ENCODE measurements around the gene DPP4. TPM values are rescaled to one million over a fixed set of nuclear protein-coding genes. Genes with fewer than 3 reads are reported as not detected.

The DPP4 gene
- total RNA-seq, 6 experiments from 2014 or later = 17.8 to 39.8 (median 26.3) TPM

DNA sequence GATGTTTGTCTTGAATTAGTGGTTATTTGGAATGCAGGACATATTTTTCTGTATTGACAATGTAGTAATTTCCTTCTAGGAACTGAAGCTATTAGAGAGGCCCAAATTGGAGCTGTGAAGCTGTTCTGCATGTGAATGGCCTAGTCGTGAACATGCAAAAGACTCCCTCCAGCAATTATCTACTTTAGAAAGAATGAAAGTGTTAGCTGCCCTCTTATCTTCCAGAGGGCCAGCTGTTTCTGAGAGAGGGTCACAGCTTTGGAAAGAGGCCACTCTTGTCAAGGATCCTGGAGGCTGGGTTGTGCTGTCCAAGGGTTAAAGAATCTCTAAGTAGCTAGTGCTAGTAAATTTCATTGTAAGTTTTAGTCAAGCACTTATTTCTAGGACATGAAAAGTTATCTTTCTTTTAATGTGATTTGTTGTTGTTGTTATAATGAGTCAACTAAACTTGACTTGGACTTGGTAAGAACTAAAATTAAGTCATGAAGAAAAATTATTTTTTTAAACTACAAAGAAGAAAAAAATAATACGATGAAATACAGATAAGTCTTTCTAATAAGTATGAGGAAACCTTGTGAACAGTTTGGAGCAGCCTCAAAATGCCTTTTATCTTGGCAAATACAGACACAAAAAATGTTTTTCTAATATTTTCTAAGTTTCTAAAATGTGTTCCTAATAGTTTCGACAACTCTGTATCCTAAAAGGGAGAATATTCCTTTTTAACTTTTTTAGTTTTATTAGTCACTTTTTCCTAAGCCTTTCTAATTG, 36.8 kb downstream of the DPP4 start:
- no peak for TF ChIP-seq POLR2A (IDR thresholded peaks at IDR 0.05)
- TF ChIP-seq, protein P1, sequence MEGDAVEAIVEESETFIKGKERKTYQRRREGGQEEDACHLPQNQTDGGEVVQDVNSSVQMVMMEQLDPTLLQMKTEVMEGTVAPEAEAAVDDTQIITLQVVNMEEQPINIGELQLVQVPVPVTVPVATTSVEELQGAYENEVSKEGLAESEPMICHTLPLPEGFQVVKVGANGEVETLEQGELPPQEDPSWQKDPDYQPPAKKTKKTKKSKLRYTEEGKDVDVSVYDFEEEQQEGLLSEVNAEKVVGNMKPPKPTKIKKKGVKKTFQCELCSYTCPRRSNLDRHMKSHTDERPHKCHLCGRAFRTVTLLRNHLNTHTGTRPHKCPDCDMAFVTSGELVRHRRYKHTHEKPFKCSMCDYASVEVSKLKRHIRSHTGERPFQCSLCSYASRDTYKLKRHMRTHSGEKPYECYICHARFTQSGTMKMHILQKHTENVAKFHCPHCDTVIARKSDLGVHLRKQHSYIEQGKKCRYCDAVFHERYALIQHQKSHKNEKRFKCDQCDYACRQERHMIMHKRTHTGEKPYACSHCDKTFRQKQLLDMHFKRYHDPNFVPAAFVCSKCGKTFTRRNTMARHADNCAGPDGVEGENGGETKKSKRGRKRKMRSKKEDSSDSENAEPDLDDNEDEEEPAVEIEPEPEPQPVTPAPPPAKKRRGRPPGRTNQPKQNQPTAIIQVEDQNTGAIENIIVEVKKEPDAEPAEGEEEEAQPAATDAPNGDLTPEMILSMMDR (IDR thresholded peaks at IDR 0.05) = no peak
- no peak overlapping the region for H3K27ac ChIP-seq
- no peaks in the 10 kb centered on the region for H3K27me3 ChIP-seq
- WGBS (ENCODE audit: insufficient coverage, low coverage, low lambda C conversion rate, missing lambda C conversion rate) = 78% methylated on average over 3 of the region's 3 CpGs
- peaks cover 0 to 7% (median 0%) of the 10 kb centered on the region in 4 donors for H3K36me3 ChIP-seq
- no peaks in the 10 kb centered on the region for H3K4me1 ChIP-seq
- H3K4me3 ChIP-seq = no peak overlapping the region
- DNase-seq (no peak), ATAC-seq (no peak)
- intact Hi-C loops (cut with DNase I) = no loop called here
- H3K9me3 ChIP-seq = no peaks in the 10 kb centered on the region

DNA sequence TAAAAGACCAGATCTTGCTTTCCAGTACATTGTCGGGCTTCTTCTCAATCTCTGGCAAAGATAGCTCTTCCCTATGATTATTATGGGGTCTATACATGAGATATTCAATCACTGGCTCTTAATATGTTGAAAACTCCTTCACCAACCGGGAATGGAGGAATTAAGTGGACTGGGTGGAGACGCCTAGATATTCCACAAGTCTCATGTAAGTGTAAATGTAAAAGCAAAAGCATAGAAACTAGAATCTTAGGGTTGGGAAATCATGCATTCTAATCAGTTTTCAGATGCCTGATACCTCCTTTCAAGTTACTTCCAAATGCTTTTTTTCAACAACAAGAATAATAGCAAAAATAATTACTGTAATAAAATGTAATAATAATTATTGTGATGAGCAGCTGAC, 38.0 kb downstream of the DPP4 start:
- Histone ChIP-seq H3K27me3 (no peaks in the 10 kb centered on the region), H3K36me3 (peaks cover 0 to 7% (median 0%) of the 10 kb centered on the region in 4 donors), H3K4me1 (no peaks in the 10 kb centered on the region), H3K9me3 (no peaks in the 10 kb centered on the region), H3K4me3 (no peak overlapping the region), H3K27ac (no peak overlapping the region)
- TF ChIP-seq, protein P1 (IDR thresholded peaks at IDR 0.05) = no peak
- no peak for TF ChIP-seq POLR2A (IDR thresholded peaks at IDR 0.05)
- intact Hi-C loops (cut with DNase I) = no loop called here
- WGBS (ENCODE audit: insufficient coverage, low coverage, low lambda C conversion rate, missing lambda C conversion rate) = 100% methylated on average over 3 of the region's 3 CpGs
- no peak for ATAC-seq
- DNase-seq = no peak

DNA sequence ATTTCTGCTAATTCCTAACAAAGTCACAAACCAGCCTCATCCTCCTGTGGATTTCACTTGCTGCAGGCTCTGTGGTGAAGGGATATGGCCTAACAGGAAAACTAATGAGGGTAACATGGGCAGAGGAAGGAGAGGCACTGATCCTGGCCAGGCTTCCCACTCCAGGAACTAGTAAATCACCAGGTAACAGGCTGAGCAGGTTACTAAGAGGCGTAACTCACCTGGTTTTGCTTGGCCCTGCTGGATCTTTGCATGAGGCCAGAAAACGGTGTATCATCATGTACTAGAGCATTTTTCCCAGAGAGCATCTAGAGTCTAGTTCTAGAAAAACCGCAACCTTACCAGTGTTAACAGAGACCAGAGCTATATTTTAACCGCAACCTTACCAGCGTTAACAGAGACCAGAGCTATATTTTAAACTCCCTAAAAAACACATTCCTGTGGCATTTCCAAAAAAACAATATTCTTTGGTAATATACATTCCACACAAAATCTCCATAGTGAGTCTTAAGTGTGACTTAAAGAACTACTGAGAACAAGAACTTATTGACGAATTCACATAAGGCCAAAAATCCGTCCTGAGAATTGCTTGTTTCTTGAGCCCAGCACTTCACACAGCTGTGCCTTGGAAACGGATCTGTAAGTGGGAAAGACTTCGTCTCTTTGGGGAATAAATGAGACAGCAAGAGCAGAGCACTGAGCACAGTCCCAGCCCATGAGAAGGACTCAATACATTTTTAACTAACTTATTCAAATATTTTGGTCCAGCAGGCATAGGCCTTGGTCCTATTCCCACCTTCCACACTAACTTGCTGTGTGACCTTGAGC, 43.4 kb downstream of the DPP4 start:
- WGBS (ENCODE audit: insufficient coverage, low coverage, low lambda C conversion rate, missing lambda C conversion rate) = 88% methylated on average over 9 of the region's 9 CpGs
- no peak for DNase-seq
- no peak overlapping the region for H3K4me3 ChIP-seq

DNA sequence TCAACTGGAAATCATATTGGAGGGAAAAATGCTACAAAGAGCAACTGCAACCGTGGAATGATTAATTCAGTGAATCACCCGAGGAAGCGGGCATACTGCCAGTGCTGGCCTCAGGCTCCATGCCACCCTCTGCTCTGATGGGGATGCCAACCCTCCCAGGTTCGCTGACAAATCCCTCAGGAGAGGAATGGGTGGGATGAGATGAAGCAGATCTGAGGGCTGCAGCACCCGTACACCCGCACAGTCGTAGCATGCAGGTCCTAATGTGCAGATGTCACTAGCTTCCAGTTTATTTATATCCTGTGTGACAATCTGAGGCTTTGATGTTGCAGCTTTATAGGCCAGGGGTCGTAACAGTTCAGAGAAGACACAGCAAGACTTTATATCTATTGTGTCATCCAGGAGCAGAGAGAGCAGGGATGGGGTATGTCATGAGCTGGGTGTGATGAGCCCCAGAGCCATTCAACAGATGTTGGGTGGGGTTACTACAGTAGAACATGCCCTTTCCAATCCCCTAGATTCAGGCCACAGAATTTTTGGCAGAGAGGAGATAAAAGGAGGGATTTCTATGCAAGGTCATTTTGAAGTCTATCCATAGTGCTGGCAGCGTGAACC, 44.6 kb downstream of the DPP4 start:
- Histone ChIP-seq H3K27me3 (no peaks in the 10 kb centered on the region), H3K4me1 (peaks cover 0 to 26% (median 3%) of the 10 kb centered on the region in 4 donors), H3K27ac (peak overlapping the region in 1 of 3 donors; percentile 87), H3K36me3 (no peaks in the 10 kb centered on the region), H3K4me3 (no peak overlapping the region), H3K9me3 (no peaks in the 10 kb centered on the region)
- ATAC-seq = peak in 3 of 4 donors; percentile 37 to 61 (median 40)
- intact Hi-C loops (cut with DNase I) = no loop called here
- DNase-seq = peak; percentile 53 to 70 (median 70)
- WGBS (ENCODE audit: insufficient coverage, low coverage, low lambda C conversion rate, missing lambda C conversion rate) = 88% methylated on average over 6 of the region's 9 CpGs
- TF ChIP-seq, protein P1 (IDR thresholded peaks at IDR 0.05) = no peak

More for the DNA sequence above, 43.4 kb downstream of the DPP4 start:
- Histone ChIP-seq H3K36me3 (no peaks in the 10 kb centered on the region), H3K27ac (no peak overlapping the region), H3K27me3 (no peaks in the 10 kb centered on the region), H3K9me3 (no peaks in the 10 kb centered on the region), H3K4me1 (peaks cover 0 to 25% (median 3%) of the 10 kb centered on the region in 4 donors)
- intact Hi-C loops (cut with DNase I) = no loop called here
- TF ChIP-seq, protein P1 (IDR thresholded peaks at IDR 0.05) = no peak
- no peak for TF ChIP-seq POLR2A (IDR thresholded peaks at IDR 0.05)
- ATAC-seq = no peak
